ENCODE data around the gene CAMK1G.

CAMK1G gene

DNA sequence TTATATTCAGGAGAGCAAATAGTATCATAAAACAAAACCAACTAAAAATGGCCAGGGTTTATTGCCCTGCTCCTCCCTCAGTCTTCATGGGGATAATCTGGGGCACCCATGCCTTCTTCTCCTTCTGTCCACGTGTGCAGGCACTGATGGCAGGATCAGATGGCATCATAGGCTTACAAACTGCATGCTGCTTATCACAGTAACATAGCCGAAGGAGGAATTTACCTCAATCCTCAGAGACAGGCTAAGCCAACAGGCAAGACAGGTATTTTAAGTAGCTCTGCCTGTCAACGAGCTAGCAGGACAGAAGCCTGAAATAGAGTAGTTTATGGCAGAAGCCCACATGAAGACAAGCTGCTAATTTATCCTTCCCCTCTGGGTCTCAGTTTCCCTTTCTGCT, 59.3 kb downstream of the CAMK1G start:
- DNase-seq (ENCODE audit: low spot score), result no peak

- peak; percentile 90 for DNase-seq (ENCODE audit: low spot score)
Observed at GRCh38 chr1:209643285-209644020, 59.9 kb downstream of the CAMK1G start.

GRCh38 chr1:209645574-209646452, 62.3 kb downstream of the CAMK1G start:
- DNase-seq (ENCODE audit: low spot score), result no peak

DNA sequence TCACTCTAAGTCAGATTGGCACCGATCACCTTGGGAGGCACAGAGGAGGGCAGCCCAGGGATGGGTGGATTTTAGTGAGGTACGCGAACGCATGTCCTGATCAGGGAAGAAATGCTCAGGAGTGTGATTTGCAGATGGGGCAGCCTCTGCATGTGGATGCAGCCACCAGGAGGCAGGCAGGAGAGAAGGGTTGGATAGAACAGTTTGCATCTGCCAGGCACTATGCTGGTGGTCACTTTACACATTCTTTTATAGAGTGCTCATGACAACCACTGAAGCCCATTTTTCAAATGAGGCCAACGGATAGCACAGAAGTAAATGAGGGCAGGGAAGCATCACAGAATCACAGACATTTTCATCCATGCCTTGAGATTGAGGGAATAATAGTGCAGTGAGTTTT, 63.0 kb downstream of the CAMK1G start:
- no peak for DNase-seq (ENCODE audit: low spot score)

GRCh38 chr1:209647156-209647555, 63.6 kb downstream of the CAMK1G start:
- no peak for DNase-seq (ENCODE audit: low spot score)

DNA sequence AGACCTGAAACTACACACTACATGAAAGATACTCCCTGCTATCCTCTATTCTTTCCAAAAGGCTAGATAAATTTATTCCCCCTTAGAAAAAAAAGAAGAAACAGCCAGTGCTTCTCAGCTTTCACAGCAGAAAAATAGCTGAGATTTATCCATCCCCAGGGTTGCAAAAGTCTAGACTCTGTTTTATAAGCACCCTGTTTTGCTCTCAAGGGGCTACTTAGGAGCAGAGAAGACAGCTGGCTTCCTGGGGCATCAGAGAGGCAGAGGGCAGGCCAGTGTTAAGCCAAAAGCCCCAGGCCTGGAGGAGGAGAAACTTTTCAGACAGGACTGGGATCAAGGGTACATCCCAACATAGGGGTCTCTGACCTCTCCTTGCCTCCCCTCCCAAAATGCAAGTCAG, 64.8 kb downstream of the CAMK1G start:
- no peak for DNase-seq (ENCODE audit: low spot score)

DNA sequence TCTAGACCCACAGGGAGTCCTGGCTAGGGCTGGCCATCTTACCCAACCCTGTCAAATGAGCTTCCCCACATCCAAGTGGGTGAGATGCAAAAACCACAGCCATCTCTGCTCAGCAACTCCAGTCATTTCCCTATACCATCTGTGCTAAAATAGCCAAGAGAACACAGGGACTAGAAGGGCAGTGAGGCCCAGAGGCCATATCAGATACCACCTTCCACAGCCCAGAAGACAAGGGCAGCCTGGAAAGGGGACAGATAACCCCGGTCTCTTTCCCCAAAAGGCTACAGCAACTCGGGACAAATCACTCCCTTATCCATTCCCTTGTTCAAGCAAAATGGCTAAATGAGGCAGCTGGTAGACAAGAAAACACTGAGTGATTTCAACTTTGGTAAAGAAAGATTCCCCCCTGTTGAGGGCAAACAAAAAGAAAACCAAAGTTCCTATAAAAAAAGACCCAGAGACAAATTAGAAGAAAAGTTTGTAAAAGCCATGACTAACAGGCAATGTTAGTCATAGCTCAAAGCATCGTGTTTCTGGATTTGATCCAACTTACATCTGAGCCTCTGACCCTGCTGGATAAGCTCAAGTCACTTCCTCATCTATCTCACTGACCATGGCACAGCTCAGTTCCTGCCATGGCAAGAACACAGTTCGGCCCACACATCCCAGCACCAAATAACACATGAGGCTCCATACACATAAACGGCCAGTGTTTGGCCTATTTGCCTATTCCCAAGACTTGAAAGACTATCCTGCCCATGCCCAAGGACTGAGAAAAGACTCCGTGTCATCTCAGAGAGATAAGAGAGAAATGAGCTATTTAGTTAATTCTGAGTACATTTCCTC, 65.6 kb downstream of the CAMK1G start:
- DNase-seq (ENCODE audit: low spot score), result no peak

- DNase-seq (ENCODE audit: low spot score), result no peak
Observed at GRCh38 chr1:209650454-209650853, 66.9 kb downstream of the CAMK1G start.

DNA sequence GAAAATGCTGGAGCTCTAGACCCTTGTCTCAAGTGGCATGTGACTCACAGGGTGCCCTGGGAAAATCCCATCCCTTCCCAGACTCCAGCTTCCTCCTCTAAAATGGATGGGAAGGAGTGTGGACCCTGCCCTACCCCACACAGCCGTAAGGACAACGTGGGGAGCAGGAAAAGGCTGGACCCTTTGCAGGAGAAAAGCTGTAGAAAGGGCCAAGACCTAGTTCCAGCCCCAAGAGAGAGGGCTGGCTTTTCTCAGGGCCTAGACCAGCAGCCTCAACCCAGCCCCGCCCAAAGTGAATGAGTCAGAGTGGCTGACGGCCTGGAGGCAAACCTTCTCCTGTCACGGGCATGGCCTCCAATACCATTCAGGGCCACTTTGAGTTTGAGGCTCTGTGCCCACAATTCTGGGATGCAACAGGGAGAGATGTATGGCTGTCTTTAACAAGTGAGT, 67.6 kb downstream of the CAMK1G start:
- no peak for DNase-seq (ENCODE audit: low spot score)

- no peak for DNase-seq (ENCODE audit: low spot score)
Observed at GRCh38 chr1:209652121-209652735, 68.7 kb downstream of the CAMK1G start, which contains the start of gene LAMB3. Gene LAMB3, minus strand, starts transcription at chr1:209652425. Its CDS starts 1,481 bp downstream, at chr1:209650944.

GRCh38 chr1:209652873-209653401, 69.4 kb downstream of the CAMK1G start:
- peak; percentile 93 for DNase-seq (ENCODE audit: low spot score)

DNA sequence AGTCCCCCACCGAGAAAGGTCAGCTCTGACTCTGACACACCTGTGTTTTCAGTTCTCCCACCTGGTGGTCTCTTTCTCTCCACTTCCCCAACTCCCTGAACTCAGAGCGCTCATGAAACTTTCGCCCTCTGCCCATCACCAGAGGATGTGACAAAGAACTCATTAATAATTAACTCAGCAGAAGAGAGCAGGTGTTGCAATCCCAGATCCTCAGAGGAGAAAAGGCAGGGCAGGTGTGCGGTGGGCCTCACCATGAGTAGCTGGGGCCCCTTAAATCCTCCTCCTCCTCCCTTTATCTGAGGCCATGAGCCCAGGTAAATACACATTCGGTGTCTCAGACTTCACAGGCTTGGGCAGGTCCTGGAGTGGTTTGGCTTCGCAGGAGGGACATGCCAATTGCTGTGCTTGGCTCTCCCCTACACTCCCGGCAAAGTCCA, 70.4 kb downstream of the CAMK1G start:
- no peak for DNase-seq (ENCODE audit: low spot score)

DNA sequence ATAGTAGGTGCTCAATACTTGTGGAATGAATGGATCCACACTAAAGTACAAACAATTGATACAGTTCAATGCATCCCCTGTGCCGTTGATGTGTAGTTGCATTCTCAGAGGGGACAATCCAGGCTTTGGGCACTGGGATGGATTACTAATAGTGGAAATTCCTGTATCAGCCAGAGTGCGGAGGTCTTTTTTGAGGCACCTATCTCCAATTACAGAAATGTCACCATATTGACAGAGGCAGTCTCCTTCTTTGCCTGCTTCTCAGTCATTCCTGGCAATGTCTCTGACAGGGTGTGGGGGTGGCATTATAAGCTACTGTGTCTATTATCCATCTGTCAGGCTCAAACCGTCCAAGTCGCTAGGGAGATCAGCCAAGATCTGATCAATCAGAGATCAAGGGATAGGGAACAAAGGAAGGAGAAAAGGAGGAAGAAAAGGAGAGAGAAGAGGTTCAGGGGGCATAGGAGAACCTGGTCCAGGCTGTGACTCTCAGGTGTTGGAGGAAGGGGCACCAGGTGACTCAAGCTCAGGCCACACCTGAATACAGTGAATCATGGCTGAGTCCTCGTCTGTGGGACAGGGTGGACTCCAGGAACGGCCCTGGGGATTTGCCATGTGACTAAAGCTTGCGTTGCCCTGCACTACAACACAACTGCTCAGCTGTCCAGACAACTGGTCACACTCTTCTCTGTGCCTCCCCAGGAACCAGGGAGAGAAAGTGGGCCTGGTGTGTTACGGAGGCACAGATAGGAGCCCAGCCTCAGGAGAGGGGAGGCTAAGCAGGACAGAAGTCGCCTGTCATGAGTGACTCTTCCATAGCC, 72.1 kb downstream of the CAMK1G start:
- peak; percentile 48 for DNase-seq (ENCODE audit: low spot score)

GRCh38 chr1:209657140-209657879, 73.8 kb downstream of the CAMK1G start:
- DNase-seq (ENCODE audit: low spot score), result no peak

GRCh38 chr1:209657918-209658317, 74.4 kb downstream of the CAMK1G start:
- DNase-seq (ENCODE audit: low spot score), result no peak

GRCh38 chr1:209659909-209660308, 76.4 kb downstream of the CAMK1G start:
- peak; percentile 28 for DNase-seq (ENCODE audit: low spot score)

DNA sequence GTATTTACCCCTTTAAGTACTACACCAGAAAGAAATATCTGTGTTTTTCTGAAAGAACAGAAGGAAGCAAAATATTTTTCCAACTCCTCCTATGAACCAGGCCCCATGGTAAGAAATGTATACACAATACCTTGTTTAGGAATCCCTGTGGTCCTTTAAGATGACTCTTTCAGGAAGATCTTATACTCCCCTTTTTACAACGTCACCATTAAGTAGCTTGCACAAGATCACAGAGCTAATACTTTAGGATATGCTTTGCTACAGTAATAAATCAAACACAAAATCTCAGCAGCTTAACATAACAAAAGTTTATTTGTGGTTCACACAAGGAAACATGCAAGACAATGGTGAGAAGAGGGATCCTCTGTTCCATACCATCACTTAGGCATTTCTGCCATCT, 77.6 kb downstream of the CAMK1G start:
- DNase-seq (ENCODE audit: low spot score), result no peak

DNA sequence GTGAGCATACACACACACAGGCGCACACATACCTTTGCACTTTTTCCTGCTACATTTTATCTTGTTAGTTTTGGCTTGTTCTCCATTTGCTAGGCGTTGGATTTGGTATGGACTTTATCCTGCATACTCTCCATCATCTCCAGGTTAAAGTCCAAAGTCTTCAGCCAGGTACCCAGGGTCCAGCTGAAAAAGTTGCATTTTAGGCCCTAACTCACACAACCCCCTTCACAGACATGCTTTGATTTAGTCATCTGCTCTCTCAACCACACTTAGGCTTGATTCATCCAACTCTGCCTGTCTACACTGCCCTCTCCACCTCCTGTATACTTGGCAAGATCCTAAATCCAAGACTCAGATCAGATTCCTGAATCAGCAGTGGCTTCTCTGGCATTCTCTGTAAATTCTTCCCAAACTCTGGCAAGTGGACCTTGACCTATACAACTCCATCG, 79.4 kb downstream of the CAMK1G start:
- no peak for DNase-seq (ENCODE audit: low spot score)

Data from Ammon's horn (tissue), 1 donor.